HG03045 (cell line): ENCODE measurements around the gene NEU2.
"Not testable (repeated sequence)": the region's sequence is repeated elsewhere in the genome, so short reads cannot be mapped to it uniquely, and the experiment has no call there.

ENCODE experiments used
- ATAC-seq: cut with Tn5 transposase; IDR thresholded peaks from one replicate; pipeline ENCODE4 v1.9.1; 2021; ENCODE audit warnings: mild to moderate bottlenecking, moderate library complexity; ENCODE audit not compliant: unreplicated experiment

Gene NEU2

DNA sequence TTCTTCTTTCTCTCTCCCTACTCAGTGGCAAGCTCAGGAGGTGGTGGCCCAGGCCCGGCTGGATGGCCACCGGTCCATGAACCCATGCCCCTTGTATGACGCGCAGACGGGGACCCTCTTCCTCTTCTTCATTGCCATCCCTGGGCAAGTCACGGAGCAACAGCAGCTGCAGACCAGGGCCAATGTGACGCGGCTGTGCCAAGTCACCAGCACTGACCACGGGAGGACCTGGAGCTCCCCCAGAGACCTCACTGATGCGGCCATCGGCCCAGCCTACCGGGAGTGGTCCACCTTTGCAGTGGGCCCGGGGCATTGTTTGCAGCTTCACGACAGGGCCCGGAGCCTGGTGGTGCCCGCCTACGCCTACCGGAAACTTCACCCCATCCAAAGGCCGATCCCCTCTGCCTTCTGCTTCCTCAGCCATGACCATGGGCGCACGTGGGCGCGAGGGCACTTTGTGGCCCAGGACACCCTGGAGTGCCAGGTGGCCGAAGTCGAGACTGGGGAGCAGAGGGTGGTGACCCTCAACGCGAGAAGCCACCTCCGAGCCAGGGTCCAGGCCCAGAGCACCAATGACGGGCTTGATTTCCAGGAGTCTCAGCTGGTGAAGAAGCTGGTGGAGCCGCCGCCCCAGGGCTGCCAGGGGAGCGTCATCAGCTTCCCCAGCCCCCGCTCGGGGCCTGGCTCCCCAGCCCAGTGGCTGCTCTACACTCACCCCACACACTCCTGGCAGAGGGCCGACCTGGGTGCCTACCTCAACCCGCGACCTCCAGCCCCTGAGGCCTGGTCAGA is 1.8 kb downstream of the NEU2 start:
- no peak for ATAC-seq

DNA sequence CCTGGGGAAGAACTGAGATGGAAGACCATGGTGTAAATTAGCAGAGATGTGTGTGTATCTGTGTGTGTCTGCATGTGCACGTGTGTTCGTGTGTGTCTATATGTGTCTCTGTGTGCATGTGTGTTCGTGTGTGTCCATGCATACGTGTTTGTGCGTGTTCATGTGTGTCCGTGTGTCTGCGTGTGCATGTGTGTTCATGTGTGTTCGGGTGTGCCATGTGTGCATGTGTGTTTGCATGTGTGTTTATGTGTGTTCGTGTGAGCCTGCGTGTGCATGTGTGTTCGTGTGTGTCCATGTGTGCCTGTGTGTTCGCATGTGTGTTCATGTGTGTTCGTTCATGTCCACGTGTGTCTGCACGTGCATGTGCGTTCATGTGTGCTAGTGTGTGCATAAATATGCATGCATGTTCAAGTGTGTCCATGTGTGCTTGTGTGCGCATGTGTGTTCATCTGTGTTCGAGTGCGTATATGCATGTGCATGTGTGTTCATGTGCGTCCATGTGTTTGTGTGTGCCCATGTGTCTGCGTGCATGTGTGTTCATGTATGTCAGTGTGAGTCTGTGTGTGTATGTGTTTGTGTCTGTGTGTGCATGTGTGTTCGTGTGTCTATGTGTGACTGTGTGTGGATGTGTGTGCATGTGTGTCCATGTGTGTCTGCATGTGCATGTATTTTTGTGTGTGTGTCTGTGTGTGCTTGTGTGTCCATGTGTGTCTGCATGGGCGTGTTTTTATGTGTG is 3.1 kb downstream of the NEU2 start:
- no peak for ATAC-seq

DNA sequence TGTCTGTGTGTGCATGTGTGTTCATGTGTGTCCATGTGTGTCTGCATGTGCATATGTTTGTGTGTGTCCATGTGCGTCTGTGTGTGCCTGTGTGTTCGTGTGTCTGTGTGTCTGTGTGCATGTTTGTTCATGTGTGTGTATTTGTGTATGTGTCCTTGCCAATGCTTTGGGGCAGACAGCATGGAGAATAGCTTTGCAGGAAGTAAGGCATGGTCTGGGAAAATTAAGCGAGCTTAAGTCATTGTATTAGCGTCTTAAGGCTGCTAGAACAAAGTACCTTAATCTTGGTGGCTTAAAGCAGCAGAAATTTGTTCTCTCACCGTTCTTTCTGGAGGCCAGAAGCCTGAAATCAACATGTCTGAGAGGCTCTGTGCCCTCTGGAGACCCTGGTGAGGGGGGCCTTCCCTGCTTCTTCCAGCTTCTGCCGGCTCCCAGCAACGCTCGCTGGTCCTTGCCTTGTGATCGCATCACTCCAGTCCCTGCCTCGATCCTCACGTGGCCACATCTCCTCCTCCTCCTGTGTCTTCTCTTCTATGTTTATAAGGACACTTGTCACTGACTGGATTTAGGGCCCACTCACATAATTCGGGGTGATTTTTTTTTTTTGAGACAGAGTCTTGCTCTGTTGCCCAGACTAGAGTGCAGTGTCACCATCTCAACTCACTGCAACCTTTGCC is 3.8 kb downstream of the NEU2 start:
- no peak for ATAC-seq

DNA sequence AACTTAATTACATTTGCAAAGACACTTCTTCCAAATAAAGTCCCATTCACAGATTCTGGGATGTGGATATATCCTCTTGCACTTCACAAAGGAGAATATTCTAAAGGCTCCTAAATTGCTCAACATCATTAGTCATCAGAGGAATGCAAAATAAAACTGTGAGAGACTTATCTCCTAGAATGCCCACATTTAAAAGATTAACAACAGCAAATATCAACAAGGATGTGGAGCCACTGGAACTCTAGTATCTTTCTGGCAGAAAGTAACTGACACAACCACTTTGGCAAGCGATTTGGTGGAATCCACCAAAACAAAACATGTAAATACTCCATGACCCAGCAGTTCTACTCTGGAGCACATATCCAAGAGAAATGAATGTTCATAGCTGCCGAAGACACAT is 4.6 kb downstream of the NEU2 start:
- ATAC-seq, result no peak

DNA sequence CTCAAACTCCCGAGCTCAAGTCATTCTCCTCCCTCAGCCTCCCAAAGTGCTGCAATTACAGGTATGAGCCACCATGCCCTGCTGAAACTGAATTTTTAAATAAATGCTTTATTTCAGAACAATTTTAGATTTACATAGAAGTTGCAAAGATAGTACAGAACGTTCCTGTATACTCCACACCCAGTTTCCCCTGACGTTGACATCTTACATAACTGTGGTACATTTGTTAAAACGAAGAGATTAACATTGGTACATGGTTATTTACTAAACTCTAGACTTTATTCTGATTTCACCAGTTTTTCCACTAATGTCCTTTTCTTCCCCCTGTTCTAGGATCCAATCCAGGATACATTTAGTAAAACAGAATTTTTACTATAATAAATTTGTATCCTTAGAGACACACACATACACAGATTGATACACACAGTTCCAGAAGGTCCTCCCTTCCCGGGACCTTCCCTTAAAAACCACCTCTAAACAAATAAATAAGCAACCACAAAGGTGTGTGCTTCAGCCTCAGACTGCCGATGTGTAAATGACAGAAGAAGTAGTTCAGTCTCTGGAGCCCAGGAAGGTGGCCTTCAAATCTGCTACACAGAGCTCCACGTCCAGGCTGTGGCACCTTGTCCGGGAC is 6.9 kb downstream of the NEU2 start:
- no peak for ATAC-seq

DNA sequence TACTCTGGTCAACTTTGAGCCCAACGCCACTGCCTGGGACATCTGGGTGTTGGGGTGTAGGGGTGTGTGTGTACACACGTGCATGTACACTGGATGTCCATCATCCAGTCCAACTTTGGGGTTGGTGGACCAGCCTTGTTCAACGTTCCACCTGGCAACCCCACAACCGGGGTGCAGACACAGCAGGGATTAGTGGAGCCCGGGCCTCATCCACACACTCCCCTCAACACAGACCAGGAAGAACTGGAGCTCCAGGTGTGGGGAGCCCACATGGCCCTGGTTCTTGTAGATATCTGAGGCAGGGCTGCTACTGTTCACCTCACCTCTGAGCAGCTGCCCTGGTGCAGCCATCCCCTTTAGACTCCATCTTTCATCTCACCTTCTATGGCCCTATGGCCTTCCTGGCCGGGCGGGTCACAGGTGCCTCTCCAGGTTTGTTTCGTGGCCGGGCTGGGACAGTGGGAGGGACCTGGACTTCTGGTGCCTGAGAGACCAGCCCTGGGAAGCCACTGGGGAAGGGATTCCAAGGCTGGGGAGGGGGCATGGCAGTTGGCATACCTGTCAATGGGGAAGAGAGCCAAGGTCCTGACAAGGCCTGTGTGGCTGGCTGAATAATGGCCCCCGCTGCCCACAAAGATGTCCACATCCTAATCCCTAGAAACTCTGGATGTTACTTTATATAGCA is 7.5 kb downstream of the NEU2 start:
- ATAC-seq, result no peak

DNA sequence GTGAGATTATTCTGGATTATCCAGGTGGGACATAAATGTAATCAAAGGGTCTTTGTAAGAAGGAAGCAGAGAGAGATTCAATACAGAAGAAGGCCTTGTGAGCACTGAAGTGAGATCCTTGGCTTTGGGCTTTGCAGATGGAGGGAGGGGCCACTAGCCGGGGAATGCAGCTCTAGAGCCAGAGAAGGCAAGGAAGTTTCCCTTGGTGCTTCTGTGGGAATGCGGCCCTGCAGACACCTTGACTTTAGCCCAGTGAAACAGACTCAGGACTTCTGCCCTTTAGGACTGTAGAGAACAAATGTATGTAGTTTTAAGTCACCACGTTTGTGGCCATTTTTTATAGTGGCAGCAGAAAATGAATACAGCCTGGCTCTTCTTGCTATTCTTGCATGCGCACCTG is 8.1 kb downstream of the NEU2 start:
- no peak for ATAC-seq

DNA sequence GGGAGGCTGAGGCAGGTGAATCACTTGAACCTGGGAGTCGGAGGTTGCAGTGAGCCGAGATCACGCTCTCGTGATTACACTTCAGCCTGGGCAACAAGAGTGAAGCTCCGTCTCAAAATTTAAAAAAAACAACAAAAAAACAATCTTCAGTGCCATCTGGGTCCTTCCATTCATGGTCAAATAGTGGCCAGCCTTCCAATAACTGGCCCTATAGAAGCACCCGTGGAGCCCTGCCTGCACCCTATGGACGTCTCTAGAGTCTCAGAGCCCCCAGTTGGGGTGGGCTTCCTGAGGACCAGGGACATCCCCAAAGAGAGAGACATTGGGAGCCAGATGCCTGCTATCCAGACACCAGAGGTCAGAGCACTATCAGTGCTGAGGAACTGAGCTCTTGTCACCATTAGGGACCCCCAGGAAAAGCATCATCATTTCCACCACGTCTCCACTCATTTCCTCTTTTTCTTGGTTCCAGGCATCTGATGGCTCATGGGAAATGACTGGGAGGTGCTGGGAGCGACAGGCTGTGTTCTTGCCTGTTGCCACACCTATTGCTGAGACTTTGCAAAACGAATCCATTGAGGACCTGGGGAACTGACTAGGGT is 9.4 kb downstream of the NEU2 start:
- ATAC-seq, result no peak

DNA sequence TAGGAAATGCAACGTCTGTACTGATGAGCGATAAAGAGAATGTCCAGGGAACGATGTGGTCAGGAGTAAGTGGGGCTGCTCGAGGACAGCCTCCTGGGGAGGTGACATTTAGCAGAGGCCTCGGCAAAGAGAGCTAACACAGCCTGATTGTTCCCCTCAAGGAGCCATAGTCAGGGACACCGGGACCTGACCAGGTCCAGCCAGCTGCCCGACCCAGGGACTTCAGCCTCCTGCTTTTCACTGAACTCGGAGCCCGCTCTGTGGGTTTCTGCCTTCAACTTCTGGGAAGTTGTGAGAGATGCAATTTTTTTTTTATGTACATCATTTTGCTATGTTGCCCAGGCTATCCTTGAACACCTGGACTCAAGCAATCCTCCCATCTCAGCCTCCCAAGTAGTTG is 10.1 kb downstream of the NEU2 start:
- ATAC-seq, result no peak

DNA sequence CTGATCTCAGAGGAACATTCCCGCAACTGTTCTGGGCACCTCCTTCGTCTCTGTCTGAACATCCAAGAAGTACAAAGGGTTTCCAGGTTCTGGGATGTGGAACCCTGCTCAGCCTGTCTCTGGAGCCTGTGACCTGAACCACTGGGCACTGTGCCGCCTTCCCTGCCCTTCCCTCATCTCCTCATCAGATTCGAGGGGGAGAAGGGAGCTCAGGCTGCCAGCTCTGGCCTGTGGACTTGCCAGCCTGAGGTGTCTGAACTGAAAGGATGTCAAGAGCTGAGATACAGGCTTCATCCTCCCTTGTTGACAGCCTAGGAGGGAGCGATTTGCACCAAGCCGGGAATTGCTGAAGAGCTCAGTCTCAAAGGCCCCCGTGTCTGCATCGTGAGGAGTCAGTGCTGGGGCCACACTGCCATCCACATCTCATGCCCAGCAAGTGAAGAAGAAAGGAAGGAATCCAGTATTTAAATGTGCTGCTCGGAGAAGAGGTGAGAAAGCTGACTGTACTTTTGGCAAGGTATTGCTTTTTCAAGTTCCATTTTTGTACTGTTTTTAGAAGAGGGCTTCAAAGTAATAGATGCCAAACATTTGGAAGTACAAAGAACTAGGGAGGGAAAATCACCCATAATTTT is 12.6 kb downstream of the NEU2 start:
- ATAC-seq, result no peak

DNA sequence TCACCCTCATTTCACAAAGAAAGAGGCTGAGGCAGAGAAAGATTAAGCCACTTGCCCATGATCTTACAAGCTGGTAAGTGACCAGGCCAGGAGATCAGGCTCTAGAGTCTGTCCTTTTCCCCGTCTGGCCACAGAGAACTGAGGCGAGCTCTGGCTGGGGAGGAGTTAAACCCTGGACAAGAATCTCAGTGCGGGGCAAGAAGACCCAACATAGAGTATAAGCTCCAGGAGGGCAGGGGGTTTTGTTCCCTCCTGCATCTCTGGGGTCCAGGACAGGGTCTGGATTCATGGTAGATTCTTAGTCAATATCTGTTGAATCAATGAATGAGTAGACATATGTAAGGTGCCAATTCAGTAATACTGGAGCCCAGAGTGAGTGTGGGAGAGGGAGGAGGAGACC is 14.7 kb downstream of the NEU2 start:
- no peak for ATAC-seq

DNA sequence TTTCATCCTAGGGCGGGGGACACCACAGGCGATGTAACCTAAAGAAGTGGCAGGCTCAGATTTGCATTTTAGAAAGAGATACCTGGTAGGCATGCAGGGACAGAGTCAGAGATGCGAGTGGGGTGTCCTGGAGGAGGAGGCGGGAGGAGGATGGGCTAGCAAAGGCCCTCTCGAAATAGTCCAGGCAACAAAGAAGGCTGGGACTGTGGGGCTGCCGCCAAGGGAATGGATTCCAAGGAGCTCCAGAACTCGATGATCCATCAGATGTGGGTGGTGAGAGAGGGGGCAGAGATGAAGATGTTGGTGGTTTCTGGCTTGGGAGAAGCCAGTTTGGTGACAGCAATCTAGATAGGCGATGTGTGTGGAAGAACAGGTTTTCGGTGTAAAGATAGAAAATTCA is 15.2 kb downstream of the NEU2 start:
- no peak for ATAC-seq

DNA sequence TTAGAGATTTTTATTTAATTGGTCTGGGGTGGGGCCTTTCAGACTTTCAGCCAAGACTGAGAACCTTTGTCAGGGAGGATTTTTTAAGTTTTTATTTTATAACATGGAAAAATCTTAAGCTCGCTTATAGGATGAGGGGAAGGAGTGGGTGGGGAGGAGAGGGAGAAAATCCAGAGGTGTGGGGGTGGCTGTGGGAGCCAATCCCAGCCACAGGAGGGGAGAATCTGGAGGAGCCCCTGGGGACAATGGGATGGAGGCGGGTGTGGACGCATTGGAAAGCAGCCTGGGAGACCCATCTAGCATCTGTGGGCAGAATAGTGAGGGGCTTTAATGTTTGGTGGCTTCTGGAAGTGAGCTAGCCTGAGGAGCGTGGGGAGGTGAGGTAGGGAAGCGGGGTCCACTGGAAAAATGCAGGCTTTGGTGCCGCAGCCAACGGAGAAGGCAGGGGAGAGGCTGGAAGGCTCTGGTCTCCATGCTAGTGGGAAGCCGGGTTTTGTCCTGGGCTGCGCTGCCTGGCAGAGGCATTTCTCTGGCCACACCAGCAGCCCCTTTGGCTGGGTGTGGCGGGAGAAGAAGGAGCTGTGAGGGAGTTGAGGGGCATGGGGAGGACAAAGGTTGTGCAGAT is 16.2 kb downstream of the NEU2 start:
- ATAC-seq, result no peak

DNA sequence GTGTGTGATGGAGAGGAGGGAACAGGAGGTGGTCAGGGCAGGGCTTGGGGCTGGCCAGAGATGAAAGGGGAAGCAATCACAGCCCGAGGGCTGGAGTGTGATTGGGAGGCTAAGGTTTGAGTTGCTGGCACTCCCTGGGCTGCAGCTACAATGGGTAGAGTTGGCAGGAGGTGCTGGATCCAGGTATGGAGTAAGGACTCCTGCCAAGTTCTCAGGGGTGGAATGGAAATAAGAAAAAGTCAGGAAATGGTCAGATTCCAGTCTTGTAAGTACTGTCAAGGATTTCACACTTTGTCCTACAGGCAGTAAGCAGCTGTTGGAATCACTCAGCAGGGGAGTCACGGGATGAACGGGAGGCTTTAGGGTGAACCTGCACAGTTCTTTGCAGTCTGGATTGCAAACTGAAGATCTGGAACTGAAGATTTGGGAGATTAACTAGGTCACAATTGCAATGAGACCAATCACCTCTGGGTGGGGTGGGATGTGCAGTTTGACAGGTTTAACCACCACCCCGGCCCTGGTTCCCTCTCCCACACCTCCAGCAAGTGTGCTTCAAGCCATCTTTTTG is 16.8 kb downstream of the NEU2 start:
- ATAC-seq, result no peak

DNA sequence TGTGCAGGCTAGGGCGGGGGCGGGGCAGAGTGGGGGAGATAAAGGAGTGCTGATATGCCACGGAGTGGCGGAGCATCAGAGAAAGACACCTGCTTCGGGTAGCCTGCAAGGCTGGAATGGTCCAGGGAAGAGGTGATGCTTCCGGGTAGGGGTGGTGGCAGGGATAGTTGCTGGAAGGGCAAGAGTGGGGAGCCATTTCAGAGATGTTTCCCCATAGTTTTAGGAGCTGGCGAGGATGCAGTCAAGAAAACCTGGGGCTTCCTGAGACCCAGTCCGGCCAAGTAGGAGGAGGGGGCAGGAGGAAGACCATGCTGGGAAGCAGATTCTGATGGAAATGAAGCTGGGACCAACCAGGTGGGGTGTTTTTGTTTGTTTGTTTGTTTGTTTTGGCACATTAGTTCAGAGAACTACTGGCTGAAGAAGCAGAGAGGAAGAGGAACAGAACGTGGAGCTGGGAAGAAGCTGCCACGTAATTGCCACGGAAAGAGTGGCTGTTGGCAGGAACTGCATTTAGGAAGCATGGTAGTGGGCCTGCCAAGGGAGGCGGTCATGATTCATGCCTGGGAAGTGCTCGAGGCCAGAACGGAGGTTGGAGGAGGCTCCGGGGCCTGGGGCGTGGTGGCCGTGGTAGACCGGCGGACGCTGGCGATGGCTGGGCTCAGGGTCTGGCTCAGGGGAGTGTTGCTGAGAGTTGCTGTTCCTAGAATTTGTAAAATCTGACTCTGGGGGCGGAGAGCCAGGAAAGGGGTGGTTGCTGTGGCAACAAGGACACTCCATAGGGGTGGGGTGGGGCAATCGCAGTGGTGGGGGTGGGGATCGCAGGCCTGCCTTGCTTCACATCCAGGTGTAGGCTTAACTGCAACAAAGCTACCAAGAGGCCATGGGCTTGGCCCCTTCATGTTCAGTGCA is 19.0 kb downstream of the NEU2 start:
- no peak for ATAC-seq

DNA sequence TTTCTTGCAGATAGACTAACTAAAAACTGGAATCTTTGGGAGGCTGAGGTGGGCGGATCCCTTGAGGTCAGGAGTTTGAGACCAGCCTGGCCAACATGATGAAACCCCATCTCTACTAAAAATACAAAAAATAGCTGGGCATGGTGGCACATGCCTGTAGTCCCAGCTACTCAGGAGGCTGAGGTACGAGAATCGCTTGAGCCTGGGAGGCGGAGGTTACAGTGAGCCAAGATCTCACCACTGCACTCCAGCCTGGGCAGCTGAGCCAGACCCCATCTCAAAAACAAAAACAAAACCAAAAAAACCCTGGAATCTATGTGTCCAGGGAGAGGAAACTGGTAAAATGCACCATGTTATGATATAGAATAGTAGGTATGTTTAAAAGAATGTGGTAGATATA is 20.0 kb downstream of the NEU2 start:
- not testable (repeated sequence) for ATAC-seq

DNA sequence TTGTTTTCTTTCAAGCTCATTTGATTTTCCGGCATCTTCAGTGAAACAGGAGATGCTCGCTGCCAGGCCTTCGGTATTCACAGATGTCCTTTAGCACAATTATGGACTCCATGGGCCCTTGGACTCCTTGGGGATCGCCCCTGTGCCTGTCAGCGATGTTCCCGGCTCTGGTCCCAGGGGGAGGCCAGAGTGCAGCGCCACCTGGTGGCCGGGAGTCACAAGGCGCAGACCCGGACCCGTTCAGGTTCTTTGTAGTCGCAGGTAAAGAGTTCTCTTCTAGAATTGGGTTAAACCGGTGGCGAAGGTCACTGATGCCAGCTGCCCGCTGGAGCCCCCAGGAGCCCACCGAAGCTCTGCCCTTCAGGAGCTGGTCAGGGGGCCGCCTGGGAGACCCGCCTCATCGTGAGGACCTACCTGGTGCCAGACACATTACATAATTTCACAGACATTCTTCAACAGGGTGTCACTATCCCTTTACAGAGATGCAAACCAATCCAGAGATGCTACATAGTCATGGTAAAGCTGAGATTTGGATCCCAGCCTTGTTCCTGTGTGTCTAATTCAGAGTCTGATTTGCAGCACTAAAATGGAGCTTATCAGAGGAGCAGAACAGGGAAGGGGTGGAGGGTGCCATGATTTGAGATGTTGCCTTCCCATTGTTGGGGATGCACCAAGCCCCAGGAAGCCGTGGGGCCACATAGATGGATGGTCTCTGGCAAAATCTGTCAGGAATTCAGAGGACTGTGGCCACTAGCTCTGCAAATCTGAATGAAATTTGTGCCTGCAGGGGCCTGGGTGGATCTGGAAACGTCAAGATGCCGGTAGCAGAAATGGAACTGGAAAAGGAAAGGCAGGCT is 21.7 kb downstream of the NEU2 start:
- ATAC-seq, result no peak
